ENCODE data around the gene SAP130.

Gene SAP130

GRCh38 chr2:127942002-127942401 is 85.9 kb downstream of the SAP130 start:
- no peaks in the 10 kb centered on the region for H3K9me3 ChIP-seq (ENCODE audit: control insufficient read depth, low read length)
- H3K9ac ChIP-seq, result no peak overlapping the region
- H3K36me3 ChIP-seq (ENCODE audit: control insufficient read depth, insufficient read depth, low read length), result no peaks in the 10 kb centered on the region
- no peak overlapping the region for H3K4me3 ChIP-seq (ENCODE audit: low read depth, low read length)
- no peak for TF ChIP-seq CTCF (IDR thresholded peaks at IDR 0.05)
- no peak overlapping the region for H3K4me2 ChIP-seq (ENCODE audit: low read length)
- H2AFZ ChIP-seq, result no peak overlapping the region
- H3K79me2 ChIP-seq, result no peaks in the 10 kb centered on the region
- no peaks in the 10 kb centered on the region for H3K4me1 ChIP-seq
- no peaks in the 10 kb centered on the region for H3K27me3 ChIP-seq (ENCODE audit: control insufficient read depth, insufficient read depth, low read length)
- H3K27ac ChIP-seq, result no peak overlapping the region

GRCh38 chr2:127941461-127941860 is 86.4 kb downstream of the SAP130 start:
- H3K4me3 ChIP-seq (ENCODE audit: low read depth, low read length), result no peak overlapping the region
- H3K36me3 ChIP-seq (ENCODE audit: control insufficient read depth, insufficient read depth, low read length), result no peaks in the 10 kb centered on the region
- no peak overlapping the region for H2AFZ ChIP-seq
- H3K79me2 ChIP-seq, result no peaks in the 10 kb centered on the region
- no peaks in the 10 kb centered on the region for H3K9me3 ChIP-seq (ENCODE audit: control insufficient read depth, low read length)
- no peak overlapping the region for H3K27ac ChIP-seq
- no peak for TF ChIP-seq CTCF (IDR thresholded peaks at IDR 0.05)
- no peaks in the 10 kb centered on the region for H3K27me3 ChIP-seq (ENCODE audit: control insufficient read depth, insufficient read depth, low read length)
- H3K9ac ChIP-seq, result no peak overlapping the region
- no peaks in the 10 kb centered on the region for H3K4me1 ChIP-seq
- no peak overlapping the region for H3K4me2 ChIP-seq (ENCODE audit: low read length)

- no peak for TF ChIP-seq CTCF (IDR thresholded peaks at IDR 0.05)
- Histone ChIP-seq H3K27ac (no peak overlapping the region), H3K36me3 (ENCODE audit: control insufficient read depth, insufficient read depth, low read length) (no peaks in the 10 kb centered on the region), H3K9ac (no peak overlapping the region), H3K4me2 (ENCODE audit: low read length) (no peak overlapping the region), H3K27me3 (ENCODE audit: control insufficient read depth, insufficient read depth, low read length) (no peaks in the 10 kb centered on the region), H2AFZ (no peak overlapping the region), H3K4me1 (no peaks in the 10 kb centered on the region), H3K79me2 (no peaks in the 10 kb centered on the region), H3K4me3 (ENCODE audit: low read depth, low read length) (no peak overlapping the region), H3K9me3 (ENCODE audit: control insufficient read depth, low read length) (no peaks in the 10 kb centered on the region)
Measured at GRCh38 chr2:127940641-127941040, 87.2 kb downstream of the SAP130 start.

- H3K79me2 ChIP-seq, result no peaks in the 10 kb centered on the region
- H3K9me3 ChIP-seq (ENCODE audit: control insufficient read depth, low read length), result no peaks in the 10 kb centered on the region
- H3K9ac ChIP-seq, result no peak overlapping the region
- no peaks in the 10 kb centered on the region for H3K36me3 ChIP-seq (ENCODE audit: control insufficient read depth, insufficient read depth, low read length)
- no peak overlapping the region for H3K4me2 ChIP-seq (ENCODE audit: low read length)
- H3K27me3 ChIP-seq (ENCODE audit: control insufficient read depth, insufficient read depth, low read length), result no peaks in the 10 kb centered on the region
- H2AFZ ChIP-seq, result no peak overlapping the region
- H3K4me1 ChIP-seq, result no peaks in the 10 kb centered on the region
- no peak for TF ChIP-seq CTCF (IDR thresholded peaks at IDR 0.05)
- H3K27ac ChIP-seq, result no peak overlapping the region
- no peak overlapping the region for H3K4me3 ChIP-seq (ENCODE audit: low read depth, low read length)
Measured at GRCh38 chr2:127935337-127935736, 92.5 kb downstream of the SAP130 start.

GRCh38 chr2:127932199-127932876 is 95.5 kb downstream of the SAP130 start:
- TF ChIP-seq CTCF (IDR thresholded peaks at IDR 0.05), result no peak
- Histone ChIP-seq H3K9me3 (ENCODE audit: control insufficient read depth, low read length) (no peaks in the 10 kb centered on the region), H3K4me1 (no peaks in the 10 kb centered on the region), H3K79me2 (no peaks in the 10 kb centered on the region), H3K36me3 (ENCODE audit: control insufficient read depth, insufficient read depth, low read length) (no peaks in the 10 kb centered on the region), H3K4me3 (ENCODE audit: low read depth, low read length) (no peak overlapping the region), H2AFZ (no peak overlapping the region), H3K9ac (no peak overlapping the region), H3K27ac (no peak overlapping the region), H3K4me2 (ENCODE audit: low read length) (no peak overlapping the region), H3K27me3 (ENCODE audit: control insufficient read depth, insufficient read depth, low read length) (no peaks in the 10 kb centered on the region)

Data from parathyroid adenoma (tissue), 2 donors.